GM21619 (cell line): ENCODE results near the gene FALEC.

Source experiments
- ATAC-seq: cut with Tn5 transposase; IDR thresholded peaks from one replicate; pipeline ENCODE4 v1.9.1; 2021; ENCODE audit not compliant: unreplicated experiment

FALEC gene

DNA sequence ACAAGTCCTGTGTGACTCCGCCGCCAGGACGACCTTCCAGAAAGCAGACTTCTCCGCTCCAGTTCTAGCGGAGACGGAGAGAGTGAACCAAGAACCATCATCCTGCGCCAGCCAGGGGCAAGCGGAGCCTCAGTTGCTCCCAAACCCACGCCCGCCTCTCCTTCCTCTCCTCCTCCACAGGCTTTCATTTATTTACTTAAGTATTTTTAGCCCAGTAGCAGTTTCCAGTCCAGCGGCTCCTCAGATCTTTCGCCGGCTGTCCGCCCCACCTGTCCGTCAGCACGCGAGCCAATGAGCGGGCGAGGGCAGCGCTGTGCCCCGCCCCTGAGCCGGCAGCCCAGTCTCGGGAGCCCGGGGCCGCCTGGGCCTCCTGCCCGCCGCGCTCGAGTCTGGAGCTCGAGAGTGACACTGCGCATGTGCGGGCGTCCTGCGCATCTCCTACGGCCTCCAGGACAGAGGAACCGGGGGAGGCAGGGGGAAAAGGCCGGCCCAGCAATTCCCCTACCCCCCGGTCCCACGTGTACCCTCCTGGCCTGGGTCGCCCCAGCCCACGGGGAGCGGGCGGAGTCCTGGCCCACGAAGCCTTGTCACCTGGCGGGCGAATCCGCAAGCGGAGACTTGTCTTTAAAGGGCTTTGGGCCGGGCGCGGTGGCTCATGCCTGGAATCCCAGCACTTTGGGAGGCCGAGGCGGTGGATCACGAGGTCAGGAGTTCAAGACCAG, at the start of gene FALEC:
Gene FALEC, plus strand, starts transcription at position 425 of the 722 bp plus-strand sequence.
- peak; percentile 92 for ATAC-seq

DNA sequence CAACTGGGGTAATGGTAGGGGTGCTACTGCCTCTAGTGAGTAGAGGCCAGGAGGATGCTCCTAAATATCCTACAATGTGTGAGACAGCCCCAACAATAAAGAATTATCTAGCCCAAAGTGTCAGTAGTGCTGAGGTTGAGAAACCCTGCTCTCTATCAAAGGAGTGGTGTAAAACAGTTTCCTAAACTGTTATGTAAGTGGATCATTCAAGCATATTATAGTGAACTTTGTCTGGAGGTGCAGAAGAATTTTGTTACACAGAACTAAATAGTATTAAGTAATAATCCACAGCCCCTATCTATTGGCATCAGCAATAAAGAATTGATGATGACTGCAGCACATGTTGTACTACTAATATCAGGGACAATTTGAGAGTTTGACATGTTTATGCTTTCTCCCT, 48.6 kb upstream of the FALEC start:
- no peak for ATAC-seq

DNA sequence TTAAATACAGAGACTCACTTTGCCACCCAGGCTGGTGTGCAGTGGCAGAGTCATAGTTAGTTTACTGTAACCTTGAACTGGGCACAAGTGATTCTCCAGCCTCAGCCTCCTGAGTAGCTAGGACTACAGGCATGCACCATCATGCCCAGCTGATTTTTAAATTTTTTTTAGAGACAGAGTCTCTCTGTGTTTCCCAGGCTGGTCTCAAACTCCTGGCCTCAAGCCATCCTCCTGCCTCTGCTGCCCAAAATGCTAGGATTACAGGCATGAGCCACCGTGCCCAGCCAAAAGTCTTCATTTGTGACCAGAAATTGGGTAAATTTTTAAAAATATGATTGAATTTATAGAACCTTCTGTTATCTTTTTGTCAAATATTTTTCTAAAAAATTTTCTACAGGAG, 46.3 kb upstream of the FALEC start:
- no peak for ATAC-seq

DNA sequence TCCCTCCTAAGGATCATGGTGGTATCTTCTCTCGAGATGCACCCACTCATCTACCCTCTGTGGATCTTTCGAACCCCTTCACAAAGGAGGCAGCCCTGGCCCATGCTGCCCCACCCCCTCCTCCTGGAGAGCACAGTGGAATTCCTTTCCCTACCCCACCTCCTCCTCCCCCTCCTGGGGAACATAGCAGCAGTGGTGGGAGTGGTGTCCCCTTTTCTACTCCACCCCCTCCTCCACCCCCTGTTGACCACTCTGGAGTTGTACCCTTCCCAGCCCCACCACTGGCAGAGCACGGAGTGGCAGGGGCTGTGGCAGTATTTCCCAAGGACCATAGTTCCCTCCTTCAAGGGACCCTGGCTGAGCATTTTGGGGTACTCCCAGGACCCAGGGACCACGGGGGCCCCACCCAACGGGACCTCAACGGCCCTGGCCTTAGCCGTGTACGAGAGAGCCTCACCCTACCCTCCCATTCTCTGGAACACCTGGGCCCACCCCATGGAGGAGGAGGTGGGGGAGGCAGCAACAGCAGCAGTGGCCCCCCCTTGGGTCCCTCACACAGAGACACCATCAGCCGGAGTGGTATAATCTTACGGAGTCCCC, 42.9 kb upstream of the FALEC start:
- no peak for ATAC-seq

DNA sequence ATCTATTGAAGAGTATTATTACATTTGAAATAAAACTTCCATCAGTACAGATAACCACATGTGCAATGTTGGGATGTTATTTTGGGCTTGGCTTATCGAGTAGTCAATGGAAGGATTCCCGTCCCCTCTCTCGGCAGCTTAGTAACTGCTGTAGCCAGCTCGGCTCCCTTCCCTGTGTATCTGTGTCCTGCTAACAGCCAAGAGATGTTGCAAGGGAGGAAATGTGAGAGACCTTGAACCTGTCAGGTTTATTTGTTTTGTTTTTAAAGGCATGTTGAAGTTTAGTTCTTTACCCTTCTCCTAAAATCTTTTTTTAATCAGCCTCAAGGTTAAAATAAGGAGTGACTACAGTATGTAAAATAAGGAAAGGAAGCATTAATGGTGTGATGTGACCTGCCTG, 41.9 kb upstream of the FALEC start:
- ATAC-seq: no peak

DNA sequence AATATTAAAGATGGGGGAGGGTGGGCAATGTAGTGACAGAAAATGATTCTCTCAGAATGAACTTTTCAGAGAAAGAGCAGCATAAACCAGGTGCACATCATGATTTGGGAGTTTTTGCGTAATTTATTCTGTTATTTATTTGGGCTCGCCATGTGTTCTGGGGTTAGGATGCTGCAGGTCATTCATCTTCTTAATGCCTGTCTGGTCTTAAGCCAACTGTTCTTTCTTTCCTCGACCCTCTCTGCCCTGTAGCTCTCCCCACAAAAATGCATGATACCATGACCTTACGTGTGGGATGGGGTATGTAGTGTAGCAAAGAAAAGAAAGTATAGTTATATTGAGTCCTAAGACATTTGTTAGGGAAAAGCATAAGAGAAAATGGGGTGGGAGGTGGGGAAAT, 40.7 kb upstream of the FALEC start:
- ATAC-seq: no peak

DNA sequence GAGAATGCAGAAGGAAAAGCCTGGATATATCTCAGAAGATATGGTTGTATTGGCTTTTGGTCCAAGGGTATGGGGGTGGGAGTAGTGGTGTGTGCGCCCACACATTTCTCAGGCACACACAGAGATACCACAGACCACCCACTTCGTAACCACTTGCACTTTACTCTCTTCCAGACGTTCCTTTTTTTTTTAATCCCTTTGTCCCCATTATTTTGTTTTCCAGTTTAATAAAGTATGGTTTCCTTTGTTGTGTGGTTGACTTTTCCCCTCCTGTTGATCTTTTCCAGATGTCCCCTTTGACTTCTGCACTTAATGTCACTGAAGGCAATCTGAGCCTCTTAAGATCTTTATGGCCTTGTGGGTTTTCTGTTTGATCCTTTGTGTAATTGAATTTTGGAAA, 38.8 kb upstream of the FALEC start:
- no peak for ATAC-seq

DNA sequence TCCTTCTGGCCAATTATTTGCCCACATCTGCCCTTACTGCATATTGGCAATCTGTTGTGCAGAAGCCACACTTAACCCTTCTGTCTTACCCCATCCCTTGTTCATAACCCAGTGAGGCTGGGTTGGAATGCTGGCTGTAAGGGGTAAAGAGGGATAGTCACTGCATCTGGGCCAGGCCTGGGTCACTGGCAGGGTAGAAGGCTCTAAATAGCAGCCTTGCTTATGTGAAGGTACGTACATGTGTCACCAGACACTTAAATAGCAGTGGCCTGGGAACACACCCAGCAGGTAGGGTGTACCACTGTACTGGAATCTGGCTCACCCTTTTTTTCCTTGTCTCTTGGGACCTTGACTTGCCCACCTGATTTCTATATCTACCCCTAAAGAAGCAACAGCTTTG, 38.2 kb upstream of the FALEC start:
- ATAC-seq: no peak

DNA sequence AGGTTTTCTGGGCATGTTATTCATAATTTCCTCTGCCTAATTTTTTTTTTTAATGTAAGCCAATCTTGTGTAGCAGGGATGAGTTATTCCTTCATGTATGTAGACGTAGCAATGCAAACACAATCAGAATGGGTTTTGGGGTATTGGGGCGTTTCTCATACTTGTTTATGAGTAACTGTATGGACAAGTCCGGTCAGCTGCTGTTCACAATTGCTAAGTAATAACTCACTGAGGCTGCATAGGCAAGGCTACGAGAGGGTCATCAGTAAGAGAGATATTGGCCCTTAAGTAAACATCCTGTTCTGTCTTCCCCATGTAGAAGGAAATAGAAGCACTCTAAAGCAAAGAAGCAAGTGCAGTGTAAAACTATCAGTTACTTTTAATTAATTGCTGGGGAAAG, 37.8 kb upstream of the FALEC start:
- ATAC-seq: no peak

DNA sequence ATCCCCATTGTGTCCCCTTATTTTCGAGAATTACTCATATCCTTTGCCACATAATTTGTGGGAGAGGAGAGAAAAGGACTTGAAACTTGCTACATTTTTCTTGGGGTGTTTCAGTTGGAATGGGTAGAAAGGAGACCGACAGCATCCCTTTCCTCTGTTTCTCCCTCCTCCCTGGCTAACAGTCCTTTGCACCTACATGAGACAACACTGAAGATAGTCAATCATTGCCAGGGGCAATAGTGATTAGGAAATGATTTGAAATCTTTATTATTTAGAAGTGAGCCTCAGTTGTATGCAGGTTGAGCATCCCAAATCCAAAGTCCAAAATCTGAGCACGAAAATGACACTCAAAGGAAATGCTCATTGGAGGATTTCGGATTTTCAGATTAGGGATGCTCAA, 36.2 kb upstream of the FALEC start:
- ATAC-seq: no peak

DNA sequence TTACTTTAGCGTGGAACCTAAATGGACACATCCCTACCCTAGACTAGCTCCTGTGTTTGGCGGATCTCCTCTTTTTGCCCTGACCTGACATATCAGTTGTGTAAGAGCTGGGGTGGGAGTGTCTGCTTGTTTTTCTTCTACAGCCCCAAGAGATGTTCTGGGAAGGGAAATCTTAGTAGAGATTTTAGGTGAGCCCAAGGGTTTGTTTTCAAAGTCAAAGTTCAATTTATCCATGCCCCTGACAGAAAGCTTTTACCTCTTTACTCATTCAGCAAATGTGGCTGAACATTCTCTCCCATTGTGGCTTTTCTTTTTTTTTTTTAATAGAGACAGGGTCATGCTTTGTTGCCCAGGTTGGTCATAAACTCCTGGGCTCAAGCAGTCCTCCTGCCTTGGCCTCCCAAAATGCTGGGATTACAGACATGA, 35.6 kb upstream of the FALEC start:
- no peak for ATAC-seq

DNA sequence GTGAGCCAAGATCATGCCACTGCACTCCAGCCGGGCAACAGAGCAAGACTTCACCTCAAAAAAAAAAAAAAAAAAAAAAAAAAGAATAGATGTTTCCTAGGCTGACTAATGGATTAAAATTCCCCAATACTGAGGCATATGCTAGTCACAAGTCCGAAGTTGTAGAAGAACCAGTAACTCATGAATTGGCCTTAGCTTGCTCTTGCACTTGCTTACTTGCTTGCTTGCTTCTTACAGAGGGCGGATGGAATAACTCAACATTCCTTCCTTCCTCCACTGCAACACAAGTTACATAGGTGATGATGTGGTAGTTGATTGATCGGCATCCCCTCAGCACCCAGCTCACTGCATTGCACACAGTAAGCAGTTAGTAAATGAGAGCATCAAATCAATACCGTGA, 31.1 kb upstream of the FALEC start:
- ATAC-seq: no peak

DNA sequence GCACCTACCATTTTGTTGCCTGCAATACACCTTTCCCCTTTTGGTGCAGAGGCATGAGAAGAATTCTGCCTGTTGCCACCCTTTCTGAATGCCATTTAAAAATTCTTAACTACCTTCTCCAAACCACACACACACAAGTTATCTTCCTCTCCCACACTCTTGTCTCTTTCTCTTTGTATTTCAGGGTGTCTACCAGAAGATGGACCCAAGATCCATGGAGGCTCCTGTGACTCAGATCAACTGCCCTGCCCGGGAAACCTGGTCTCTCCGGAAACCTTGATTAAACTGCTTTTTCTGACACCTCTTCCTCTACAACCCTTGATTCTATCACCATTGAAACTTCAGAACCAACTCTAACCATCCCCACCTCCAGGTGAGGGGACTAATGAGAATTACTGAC, 30.7 kb upstream of the FALEC start:
- ATAC-seq: no peak

DNA sequence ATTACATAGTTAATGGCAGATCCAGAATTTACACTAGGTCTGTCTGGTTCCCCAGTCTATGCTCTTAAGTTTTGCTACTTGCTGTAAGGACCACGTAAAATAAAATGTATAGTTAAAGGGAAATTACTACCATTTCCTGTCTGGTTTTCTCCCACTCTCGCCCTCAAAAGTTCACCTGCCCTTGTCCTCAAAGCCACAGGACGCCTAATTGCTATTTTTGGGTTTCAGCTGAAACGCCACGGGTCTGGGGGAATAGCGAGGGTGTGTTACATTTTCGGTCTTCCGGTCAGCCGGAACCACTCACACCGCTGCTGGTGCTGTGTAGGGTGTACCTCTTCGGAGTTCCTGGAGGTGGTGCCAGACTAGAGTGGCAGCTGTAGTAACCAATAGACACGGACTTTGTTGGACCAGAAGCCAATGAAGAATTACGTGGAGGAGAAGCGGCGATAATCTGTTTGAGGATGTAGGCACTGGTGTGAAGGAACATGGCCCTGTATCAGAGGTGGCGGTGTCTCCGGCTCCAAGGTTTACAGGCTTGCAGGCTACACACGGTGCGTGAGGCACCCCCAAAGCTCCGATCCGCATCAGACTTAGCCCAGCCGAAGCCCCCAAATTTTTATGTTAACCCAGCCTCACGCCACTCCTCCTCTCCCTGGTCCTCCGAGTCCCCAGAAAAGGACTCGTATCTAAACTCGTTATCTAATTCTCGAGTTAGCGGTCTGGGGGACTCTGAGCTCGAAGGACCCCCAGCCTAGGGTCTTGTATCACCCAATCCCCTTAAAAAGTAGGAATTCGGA, 28.4 kb upstream of the FALEC start, which contains the start of gene TARS2:
Gene TARS2, plus strand, starts transcription at position 454 of the 797 bp plus-strand sequence. Its CDS starts 32 bp downstream, at position 486.
- peak; percentile 100 for ATAC-seq

DNA sequence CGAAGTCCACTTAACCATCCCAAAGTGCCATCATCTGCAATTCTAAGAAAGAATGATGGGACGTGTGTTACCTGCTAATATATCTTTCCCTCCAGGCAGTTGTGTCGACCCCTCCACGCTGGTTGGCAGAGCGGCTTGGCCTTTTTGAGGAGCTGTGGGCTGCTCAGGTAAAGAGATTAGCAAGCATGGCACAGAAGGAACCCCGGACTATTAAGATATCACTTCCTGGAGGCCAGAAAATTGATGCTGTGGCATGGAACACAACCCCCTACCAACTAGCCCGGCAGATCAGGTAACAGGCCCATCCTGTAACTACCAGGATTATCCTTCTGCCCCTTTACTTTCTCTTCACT, 27.8 kb upstream of the FALEC start:
- no peak for ATAC-seq

DNA sequence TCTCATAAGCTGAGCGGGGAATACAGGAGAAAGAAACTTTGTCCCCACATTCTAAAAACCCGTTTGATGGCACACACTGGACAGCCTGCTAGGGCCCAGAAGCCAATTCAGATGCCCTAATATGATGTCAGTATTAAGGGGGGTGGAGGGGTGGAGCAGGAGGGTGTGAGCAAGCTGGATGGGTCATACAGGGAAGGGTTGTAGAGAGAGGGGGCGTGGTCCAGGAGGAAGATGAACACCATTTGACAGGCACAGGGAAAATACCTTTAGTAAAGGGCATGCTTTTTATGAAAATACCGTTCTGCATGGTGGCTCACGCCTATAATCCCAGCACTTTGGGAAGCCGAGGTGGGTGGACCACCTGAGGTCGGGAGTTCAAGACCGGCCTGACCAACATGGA, 22.4 kb upstream of the FALEC start:
- no peak for ATAC-seq

DNA sequence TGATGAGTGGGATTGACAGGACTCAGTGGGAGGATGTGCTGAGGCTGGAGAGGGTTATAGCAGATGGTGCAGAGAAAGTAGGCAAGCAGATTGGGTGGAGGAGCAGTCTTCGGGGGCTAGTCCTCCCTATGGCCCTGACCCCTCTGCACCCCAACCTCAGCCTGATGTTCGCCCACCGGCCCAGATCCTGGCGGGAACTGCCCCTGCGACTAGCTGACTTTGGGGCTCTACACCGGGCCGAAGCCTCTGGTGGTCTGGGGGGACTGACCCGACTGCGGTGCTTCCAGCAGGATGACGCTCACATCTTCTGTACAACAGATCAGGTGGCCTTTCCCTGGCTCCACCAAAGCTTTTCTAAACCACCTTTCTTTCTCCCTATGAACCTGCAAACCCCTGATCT, 17.2 kb upstream of the FALEC start:
- ATAC-seq: no peak

DNA sequence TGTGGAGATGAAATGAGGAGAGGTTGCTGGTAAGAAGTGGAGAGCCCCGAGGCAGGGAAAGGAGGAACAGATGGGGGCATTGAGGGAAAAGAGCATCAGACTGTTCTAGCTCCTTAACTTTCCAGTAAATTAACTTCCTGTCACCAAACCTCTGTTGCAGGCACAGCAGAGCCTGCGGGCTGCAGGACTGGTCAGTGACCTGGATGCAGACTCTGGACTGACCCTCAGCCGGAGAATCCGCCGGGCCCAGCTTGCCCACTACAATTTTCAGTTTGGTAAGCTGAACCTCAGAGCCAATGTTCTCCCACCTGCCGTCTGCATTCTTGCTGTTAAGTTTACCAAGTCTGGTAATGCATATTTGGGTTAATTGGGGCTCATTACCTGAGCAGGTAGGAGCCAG, 10.1 kb upstream of the FALEC start:
- no peak for ATAC-seq

DNA sequence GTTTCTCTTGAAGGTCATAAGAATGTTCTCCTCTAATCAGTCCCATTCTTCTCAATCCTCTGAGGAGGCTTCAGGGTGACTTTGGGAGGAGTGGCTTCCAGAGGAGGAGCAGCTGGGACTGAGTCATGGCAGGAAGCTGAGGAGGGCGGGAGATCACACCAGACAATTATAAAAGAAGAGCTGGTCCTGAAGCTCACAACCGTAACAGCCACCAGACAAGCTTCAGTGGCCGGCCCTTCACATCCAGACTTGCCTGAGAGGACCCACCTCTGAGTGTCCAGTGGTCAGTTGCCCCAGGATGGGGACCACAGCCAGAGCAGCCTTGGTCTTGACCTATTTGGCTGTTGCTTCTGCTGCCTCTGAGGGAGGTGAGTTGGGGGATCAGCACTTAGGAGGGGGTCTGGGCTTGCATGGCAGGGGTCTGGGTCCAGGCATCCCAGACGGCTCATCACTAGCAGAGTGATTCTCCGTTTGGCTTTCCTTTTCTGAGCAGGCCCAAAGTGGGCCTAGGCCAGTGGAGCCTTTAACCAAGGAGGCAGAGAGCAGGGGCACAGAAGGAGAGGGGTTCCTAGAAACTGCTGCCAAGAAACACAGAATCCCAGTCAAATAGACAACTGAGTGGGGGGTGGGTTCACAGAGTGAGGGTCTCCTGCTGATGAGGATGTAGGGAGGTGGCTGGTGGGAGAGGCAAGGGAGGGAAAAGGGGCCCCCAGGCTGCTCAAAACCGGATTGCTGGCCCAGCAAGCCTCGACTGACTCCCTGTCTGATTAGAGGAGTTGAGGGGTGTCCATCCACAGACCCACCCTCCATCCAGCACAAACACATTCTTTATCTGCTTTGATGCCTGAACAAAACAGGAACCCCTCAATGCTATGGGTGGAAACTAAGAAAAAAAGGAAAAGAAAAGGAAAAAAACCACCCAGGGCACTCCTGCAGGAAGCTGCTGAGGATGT, 7.4 kb upstream of the FALEC start, which contains the start of gene ECM1:
Gene ECM1, plus strand, starts transcription at position 198 of the 953 bp plus-strand sequence. Its CDS starts 101 bp downstream, at position 299.
- no peak for ATAC-seq

DNA sequence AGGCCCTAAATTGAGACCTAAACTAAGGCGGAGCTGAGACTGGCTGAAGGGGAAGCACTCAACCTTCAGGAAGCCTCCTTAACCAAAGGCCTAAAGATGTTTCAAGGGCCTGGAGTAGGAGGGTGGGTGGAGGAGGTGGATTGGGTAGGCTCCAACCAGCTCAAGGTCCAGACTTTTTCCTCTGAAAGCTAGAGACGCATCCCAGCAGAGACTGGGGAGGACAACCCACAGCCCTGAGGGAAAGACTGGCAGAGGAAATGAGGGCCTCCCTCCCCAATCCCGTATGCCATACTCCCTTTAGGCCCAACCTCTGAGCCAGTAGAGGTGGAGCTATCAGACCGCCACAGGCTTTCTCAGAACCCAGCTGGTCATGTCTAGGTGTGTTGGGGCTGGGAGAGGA, 6.6 kb upstream of the FALEC start:
- no peak for ATAC-seq

DNA sequence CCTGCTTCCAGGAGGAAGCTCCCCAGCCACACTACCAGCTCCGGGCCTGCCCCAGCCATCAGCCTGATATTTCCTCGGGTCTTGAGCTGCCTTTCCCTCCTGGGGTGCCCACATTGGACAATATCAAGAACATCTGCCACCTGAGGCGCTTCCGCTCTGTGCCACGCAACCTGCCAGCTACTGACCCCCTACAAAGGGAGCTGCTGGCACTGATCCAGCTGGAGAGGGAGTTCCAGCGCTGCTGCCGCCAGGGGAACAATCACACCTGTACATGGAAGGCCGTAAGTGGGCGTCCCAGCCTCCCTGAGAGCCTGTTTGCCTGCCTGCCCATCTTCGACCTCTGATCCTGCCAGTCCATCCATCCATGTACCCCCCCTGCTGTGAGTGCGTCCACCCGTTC, 4.0 kb upstream of the FALEC start:
- ATAC-seq: no peak
